Measurements from ENCODE around the gene SCML1.

The SCML1 gene

GRCh38 chrX:17692709-17693346, 44.5 kb upstream of the SCML1 start:
- DNase-seq (ENCODE audit: low read depth in 1 of 2, low spot score in 1 of 2): no peak
- Histone ChIP-seq H3K27me3 (ENCODE audit: insufficient read depth, poor library complexity, severe bottlenecking) (peaks cover 2% of the 10 kb centered on the region), H3K4me3 (replicated peaks; ENCODE audit: insufficient read depth, low read length) (no peak overlapping the region), H3K27ac (replicated peaks) (no peak overlapping the region)
- TF ChIP-seq REST (IDR thresholded peaks at IDR 0.05; ENCODE audit: insufficient replicate concordance, low read depth) (no peak), SPI1 (IDR thresholded peaks at IDR 0.05; ENCODE audit: borderline replicate concordance, low read depth) (no peak), POLR2AphosphoS5 (IDR thresholded peaks at IDR 0.05; ENCODE audit: low read depth) (no peak), CTCF (IDR thresholded peaks at IDR 0.05; ENCODE audit: insufficient read depth, low read length) (no peak), GABPA (IDR thresholded peaks at IDR 0.05; ENCODE audit: low read depth) (no peak)

- Histone ChIP-seq H3K27ac (replicated peaks) (no peak overlapping the region), H3K4me3 (replicated peaks; ENCODE audit: insufficient read depth, low read length) (no peak overlapping the region), H3K27me3 (ENCODE audit: insufficient read depth, poor library complexity, severe bottlenecking) (peaks cover 2% of the 10 kb centered on the region)
- TF ChIP-seq SPI1 (IDR thresholded peaks at IDR 0.05; ENCODE audit: borderline replicate concordance, low read depth) (no peak), CTCF (IDR thresholded peaks at IDR 0.05; ENCODE audit: insufficient read depth, low read length) (no peak), POLR2AphosphoS5 (IDR thresholded peaks at IDR 0.05; ENCODE audit: low read depth) (no peak), GABPA (IDR thresholded peaks at IDR 0.05; ENCODE audit: low read depth) (no peak), REST (IDR thresholded peaks at IDR 0.05; ENCODE audit: insufficient replicate concordance, low read depth) (no peak)
- DNase-seq (ENCODE audit: low read depth in 1 of 2, low spot score in 1 of 2): no peak
Measured at GRCh38 chrX:17697191-17697590, 40.1 kb upstream of the SCML1 start.

- H3K27ac ChIP-seq (replicated peaks): no peak overlapping the region
- no peak overlapping the region for H3K4me3 ChIP-seq (replicated peaks; ENCODE audit: insufficient read depth, low read length)
- TF ChIP-seq POLR2AphosphoS5 (IDR thresholded peaks at IDR 0.05; ENCODE audit: low read depth) (no peak), CTCF (IDR thresholded peaks at IDR 0.05; ENCODE audit: insufficient read depth, low read length) (no peak), REST (IDR thresholded peaks at IDR 0.05; ENCODE audit: insufficient replicate concordance, low read depth) (no peak), SPI1 (IDR thresholded peaks at IDR 0.05; ENCODE audit: borderline replicate concordance, low read depth) (no peak), GABPA (IDR thresholded peaks at IDR 0.05; ENCODE audit: low read depth) (no peak)
- no peaks in the 10 kb centered on the region for H3K27me3 ChIP-seq (ENCODE audit: insufficient read depth, poor library complexity, severe bottlenecking)
- no peak for DNase-seq (ENCODE audit: low read depth in 1 of 2, low spot score in 1 of 2)
Measured at GRCh38 chrX:17700976-17701375, 36.3 kb upstream of the SCML1 start.

All from HL-60 (cell line).